Gastrocnemius medialis (tissue), 4 donors: ENCODE measurements around the gene CNOT4. TPM values are rescaled to one million over a fixed set of nuclear protein-coding genes. Genes with fewer than 3 reads are reported as not detected.
A peak's percentile ranks its signal among the peaks of the same experiment; 100 is the strongest.

Source experiments
- ATAC-seq, 2 donors: fragments of 150-250 bp; one replicate each; pipeline ENCODE4 v1.9.1; 2016
- DNase-seq, 2 donors: peaks; one replicate each; pipeline ENCODE4 v3.0.0-alpha.2; 2019
- H3K27ac ChIP-seq, 4 donors: fragments of 200-600 bp; sonication (generic); 1 replicate in 1 of 4; 2 replicates in 3 of 4; pipeline ENCODE4 v1.5.1; 2016 to 2018; ENCODE audit warnings: mild to moderate bottlenecking in 2 of 4, moderate library complexity in 1 of 4
- H3K27me3 ChIP-seq, 3 donors: fragments of 200-600 bp; sonication (generic) in 2 of 3; 1 replicate in 1 of 3; 2 replicates in 2 of 3; pipeline versions ENCODE4 v1.5.1 to v1.6.0; 2016 to 2019; ENCODE audit warnings: mild to moderate bottlenecking in 1 of 3, moderate library complexity in 1 of 3
- H3K36me3 ChIP-seq, 2 donors: fragments of 200-600 bp; sonication (generic) in 1 of 2; one replicate each; pipeline ENCODE4 v1.5.1; 2017 to 2018
- H3K4me1 ChIP-seq, 2 donors: fragments of 200-600 bp; sonication (generic) in 1 of 2; one replicate each; pipeline ENCODE4 v1.5.1; 2016 to 2017; ENCODE audit warnings: mild to moderate bottlenecking in 2 of 2
- H3K4me3 ChIP-seq, 4 donors: fragments of 200-600 bp; sonication (generic) in 3 of 4; 1 replicate in 1 of 4; 2 replicates in 3 of 4; pipeline ENCODE4 v1.5.1; 2016 to 2019; ENCODE audit warnings: mild to moderate bottlenecking in 2 of 4
- H3K9me3 ChIP-seq, 3 donors: fragments of 200-600 bp; sonication (generic) in 2 of 3; 1 replicate in 1 of 3; 2 replicates in 2 of 3; pipeline ENCODE4 v1.5.1; 2016 to 2019
- CTCF ChIP-seq, 5 experiments: fragments of 450-650 bp in 3 of 5; fragments of 200-600 bp in 2 of 5; sonication (generic) in 2 of 5; IDR thresholded peaks in 4 of 5; conservative IDR thresholded peaks in 1 of 5; 1 replicate in 4 of 5; 2 replicates in 1 of 5; pipeline ENCODE4 v1.5.1; 2016 to 2019; ENCODE audit warnings: antibody characterized with exemption in 5 of 5, mild to moderate bottlenecking in 3 of 5, moderate library complexity in 3 of 5
- POLR2A ChIP-seq, 2 donors: fragments of 450-650 bp; IDR thresholded peaks; one replicate each; pipeline ENCODE4 v1.6.1; 2017; ENCODE audit warnings: antibody characterized with exemption in 2 of 2, mild to moderate bottlenecking in 2 of 2, moderate library complexity in 2 of 2
- in situ Hi-C, 4 donors: fragments of 200-750 bp; cut with MboI; loops; one replicate each; pipeline versions ENCODE4 v1.15.0 to v1.8.0; 2017; ENCODE audit warnings: low sequenced_read_pairs in 4 of 4
- intact Hi-C: fragments of 100-400 bp; cut with DNase I; formaldehyde crosslinking; loops from one replicate; pipeline ENCODE4 v1.15.1; 2023; ENCODE audit warnings: low total_unique reads
- total RNA-seq, 4 donors: library from RNA; depleted of rRNA; stranded (reverse); fragments of >200 nt; gene quantifications; one replicate each; pipeline versions ENCODE4 v1.1.0 to v1.2.3, GENCODE V29; 2016

Gene CNOT4
- total RNA-seq, 4 donors from 2014 or later: 25.5 to 38.1 (median 30.7) TPM

GRCh38 chr7:135518748-135519147, 8.8 kb upstream of the CNOT4 start:
- in situ Hi-C loops (loop anchor here in 1 of 4 donors (25.0 kb wide), 1 partner anchor 1206 kb away; the partner anchor contains the start of gene SLC35B4), intact Hi-C loops (no loop called here)
- ATAC-seq (no peak), DNase-seq (no peak)
- TF ChIP-seq CTCF (IDR thresholded peaks at IDR 0.05 in 4 of 5, conservative IDR thresholded peaks at IDR 0.05 in 1 of 5) (no peak), POLR2A (IDR thresholded peaks at IDR 0.05) (no peak)
- H3K4me3 ChIP-seq: no peak overlapping the region
- no peaks in the 10 kb centered on the region for H3K27me3 ChIP-seq
- no peaks in the 10 kb centered on the region for H3K4me1 ChIP-seq
- H3K27ac ChIP-seq: no peak overlapping the region
- H3K36me3 ChIP-seq: no peaks in the 10 kb centered on the region
- no peaks in the 10 kb centered on the region for H3K9me3 ChIP-seq

- H3K36me3 ChIP-seq: no peaks in the 10 kb centered on the region
- DNase-seq (no peak), ATAC-seq (no peak)
- no peaks in the 10 kb centered on the region for H3K4me1 ChIP-seq
- in situ Hi-C loops: loop anchor here in 1 of 4 donors (25.0 kb wide), 1 partner anchor 1205 kb away; the partner anchor contains the start of gene SLC35B4
- H3K9me3 ChIP-seq: no peaks in the 10 kb centered on the region
- no peak overlapping the region for H3K4me3 ChIP-seq
- no peak overlapping the region for H3K27ac ChIP-seq
- intact Hi-C loops: no loop called here
- TF ChIP-seq POLR2A (IDR thresholded peaks at IDR 0.05): no peak
- no peak for TF ChIP-seq CTCF (IDR thresholded peaks at IDR 0.05 in 4 of 5, conservative IDR thresholded peaks at IDR 0.05 in 1 of 5)
- no peaks in the 10 kb centered on the region for H3K27me3 ChIP-seq
These were observed 7.2 kb upstream of the CNOT4 start for GRCh38 chr7:135517060-135517459.

GRCh38 chr7:135514856-135515255, 5.0 kb upstream of the CNOT4 start:
- in situ Hi-C loops: loop anchor here in 2 of 4 donors (5.0 to 25.0 kb wide), 2 partner anchors 42 to 1203 kb away; partner anchors contain the start of genes NUP205 (in 2 of the 2) and SLC35B4 (in 1 of the 2)

GRCh38 chr7:135512135-135512887, 2.4 kb upstream of the CNOT4 start:
- Histone ChIP-seq H3K9me3 (no peaks in the 10 kb centered on the region), H3K27me3 (no peaks in the 10 kb centered on the region), H3K36me3 (no peaks in the 10 kb centered on the region), H3K27ac (no peak overlapping the region), H3K4me3 (no peak overlapping the region), H3K4me1 (peaks cover 17 to 20% of the 10 kb centered on the region in 2 donors)
- no peak for TF ChIP-seq POLR2A (IDR thresholded peaks at IDR 0.05)
- peak in 4 of 5 experiments; percentile 32 to 53 (median 40) for TF ChIP-seq CTCF (IDR thresholded peaks at IDR 0.05 in 4 of 5, conservative IDR thresholded peaks at IDR 0.05 in 1 of 5)
- DNase-seq: peak in 1 of 2 donors; percentile 6
- in situ Hi-C loops: loop anchor here in 2 of 4 donors (5.0 to 25.0 kb wide), 2 partner anchors 45 to 1200 kb away; partner anchors contain the start of genes NUP205 (in 2 of the 2) and SLC35B4 (in 1 of the 2)
- intact Hi-C loops: loop anchor here (5.0 kb wide), 1 partner anchor 150 kb away; the partner anchor contains the start of gene STMP1
- no peak for ATAC-seq

More at GRCh38 chr7:135514856-135515255, 5.0 kb upstream of the CNOT4 start:
- Histone ChIP-seq H3K4me3 (no peak overlapping the region), H3K9me3 (no peaks in the 10 kb centered on the region), H3K4me1 (peaks cover 0 to 6% of the 10 kb centered on the region in 2 donors), H3K27ac (no peak overlapping the region), H3K36me3 (no peaks in the 10 kb centered on the region), H3K27me3 (no peaks in the 10 kb centered on the region)
- ATAC-seq: no peak
- TF ChIP-seq CTCF (IDR thresholded peaks at IDR 0.05 in 4 of 5, conservative IDR thresholded peaks at IDR 0.05 in 1 of 5) (no peak), POLR2A (IDR thresholded peaks at IDR 0.05) (no peak)
- intact Hi-C loops: loop anchor here (5.0 kb wide), 1 partner anchor 147 kb away; the partner anchor contains the start of gene STMP1
- no peak for DNase-seq
